Measurements from ENCODE around the gene BTBD9. TPM values are rescaled to one million over a fixed set of nuclear protein-coding genes. Genes with fewer than 3 reads are reported as not detected.

The BTBD9 gene
- total RNA-seq, 2 donors from 2014 or later, result 14.2 to 18.2 TPM

GRCh38 chr6:38423746-38424145 is 216.0 kb downstream of the BTBD9 start:
- Histone ChIP-seq H3K27ac (no peak overlapping the region), H3K27me3 (no peaks in the 10 kb centered on the region), H3K4me3 (no peak overlapping the region), H3K9me3 (no peaks in the 10 kb centered on the region), H3K36me3 (no peaks in the 10 kb centered on the region), H3K4me1 (no peaks in the 10 kb centered on the region)
- TF ChIP-seq CTCF (IDR thresholded peaks at IDR 0.05), result no peak
- DNase-seq (ENCODE audit: low spot score), result no peak

DNA sequence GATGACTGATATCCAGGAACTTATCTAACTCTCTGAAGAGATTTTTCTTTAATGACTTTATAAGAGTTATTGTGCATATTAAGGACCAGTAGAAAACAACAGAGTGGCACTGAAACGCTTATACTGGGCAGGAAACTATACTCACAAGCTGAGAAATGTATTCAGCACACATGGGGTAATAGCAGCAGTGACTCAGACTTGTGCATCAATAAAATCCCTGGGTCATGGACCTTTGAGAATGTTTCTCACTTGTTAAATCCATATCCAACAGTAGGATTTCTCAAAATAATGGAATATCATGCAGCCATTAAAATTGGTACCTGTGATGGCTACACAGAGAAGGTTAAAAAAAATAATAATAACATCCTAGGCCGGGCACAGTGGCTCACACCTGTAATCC is 219.5 kb downstream of the BTBD9 start:
- no peaks in the 10 kb centered on the region for H3K27me3 ChIP-seq
- no peak for TF ChIP-seq CTCF (IDR thresholded peaks at IDR 0.05)
- no peaks in the 10 kb centered on the region for H3K36me3 ChIP-seq
- no peak for DNase-seq (ENCODE audit: low spot score)
- no peaks in the 10 kb centered on the region for H3K4me1 ChIP-seq
- H3K4me3 ChIP-seq, result no peak overlapping the region
- H3K9me3 ChIP-seq, result no peaks in the 10 kb centered on the region
- H3K27ac ChIP-seq, result no peak overlapping the region

GRCh38 chr6:38417521-38417920 is 222.2 kb downstream of the BTBD9 start:
- no peak overlapping the region for H3K27ac ChIP-seq
- no peaks in the 10 kb centered on the region for H3K36me3 ChIP-seq
- no peaks in the 10 kb centered on the region for H3K9me3 ChIP-seq
- H3K4me3 ChIP-seq, result no peak overlapping the region
- H3K27me3 ChIP-seq, result no peaks in the 10 kb centered on the region
- TF ChIP-seq CTCF (IDR thresholded peaks at IDR 0.05), result no peak
- H3K4me1 ChIP-seq, result no peaks in the 10 kb centered on the region
- no peak for DNase-seq (ENCODE audit: low spot score)

DNA sequence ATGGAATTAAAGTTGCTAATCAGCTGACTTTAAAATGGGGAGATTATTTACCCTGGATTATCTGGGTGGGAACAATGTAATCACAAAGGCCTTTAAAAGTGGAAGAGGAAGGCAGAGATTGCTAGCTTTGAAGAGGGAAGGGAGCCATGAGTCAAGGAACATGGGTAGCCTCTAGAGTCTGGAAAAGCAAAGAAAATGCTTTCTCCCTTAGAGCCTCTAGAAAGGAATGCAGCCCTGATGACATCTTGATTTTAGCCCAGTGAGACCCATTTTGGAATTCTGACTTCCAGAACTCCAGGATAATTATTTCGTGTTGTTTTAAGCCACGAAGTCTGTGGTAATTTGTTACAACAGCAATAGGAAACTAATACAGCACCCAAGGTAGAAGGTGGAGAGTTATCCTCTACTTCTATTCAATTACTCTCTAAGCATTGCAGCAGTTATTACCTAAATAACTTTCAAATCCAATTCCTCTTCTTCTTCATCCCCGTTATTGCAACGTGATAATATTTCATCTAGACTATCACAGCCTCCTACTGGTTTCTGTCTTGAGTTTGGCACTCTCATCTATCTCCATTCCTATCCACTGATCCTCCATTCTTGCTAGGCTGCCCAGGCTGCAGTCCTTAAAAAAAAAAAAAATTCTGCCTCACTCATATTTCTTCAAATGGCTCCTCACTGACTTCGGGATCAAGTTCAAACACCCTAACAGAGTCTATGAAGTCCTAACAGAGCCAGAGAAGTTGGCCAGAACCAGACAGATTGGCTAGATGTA is 224.3 kb downstream of the BTBD9 start:
- Histone ChIP-seq H3K36me3 (no peaks in the 10 kb centered on the region), H3K27me3 (no peaks in the 10 kb centered on the region), H3K9me3 (no peaks in the 10 kb centered on the region), H3K4me3 (no peak overlapping the region), H3K4me1 (no peaks in the 10 kb centered on the region), H3K27ac (no peak overlapping the region)
- no peak for DNase-seq (ENCODE audit: low spot score)
- TF ChIP-seq CTCF (IDR thresholded peaks at IDR 0.05), result no peak

DNA sequence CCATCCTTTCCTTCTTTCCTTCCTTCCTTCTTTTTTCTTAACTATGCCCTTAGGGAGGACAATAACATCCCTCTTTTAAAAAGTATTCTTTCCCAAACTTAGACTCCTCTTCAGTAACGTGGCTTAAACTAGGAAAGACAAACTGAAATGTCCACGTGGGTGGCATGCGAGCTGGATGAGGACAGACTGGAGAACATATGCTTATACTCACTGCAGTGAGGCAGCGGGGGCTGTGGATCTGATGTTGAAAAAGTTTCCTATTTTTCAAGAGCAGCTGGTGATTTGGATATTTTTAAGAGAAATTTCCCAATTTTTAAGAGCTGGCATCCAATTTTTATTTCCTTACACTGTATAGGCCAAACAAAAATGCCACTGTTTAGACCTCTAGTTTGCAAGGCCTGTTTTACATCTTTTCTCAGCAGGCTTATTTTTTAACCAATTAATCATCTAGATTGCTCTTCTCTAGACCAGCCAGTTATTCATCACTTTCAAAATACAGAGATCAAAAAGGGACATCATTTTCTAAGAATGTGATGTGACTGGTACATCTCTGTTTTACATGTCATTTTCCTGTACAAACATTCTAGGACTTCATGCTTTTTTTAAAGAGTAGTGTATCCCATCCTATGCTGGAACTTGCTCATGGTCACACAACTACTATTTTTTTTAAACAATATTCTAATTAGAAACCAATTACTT is 226.5 kb downstream of the BTBD9 start:
- no peak for TF ChIP-seq CTCF (IDR thresholded peaks at IDR 0.05)
- Histone ChIP-seq H3K36me3 (no peaks in the 10 kb centered on the region), H3K4me1 (no peaks in the 10 kb centered on the region), H3K27ac (no peak overlapping the region), H3K9me3 (no peaks in the 10 kb centered on the region), H3K27me3 (no peaks in the 10 kb centered on the region), H3K4me3 (no peak overlapping the region)
- no peak for DNase-seq (ENCODE audit: low spot score)

All from right atrium auricular region (tissue), 2 donors.